Panc1 (cell line): Measurements from ENCODE around the gene HES5. TPM values are rescaled to one million over a fixed set of nuclear protein-coding genes. Genes with fewer than 3 reads are reported as not detected.
A peak's percentile ranks its signal among the peaks of the same experiment; 100 is the strongest.
"Not testable (repeated sequence)": the region's sequence is repeated elsewhere in the genome, so short reads cannot be mapped to it uniquely, and the experiment has no call there.

ENCODE experiments used
- ATAC-seq: fragments of 200-7000 bp; cut with Tn5 transposase; 2 replicates; pipeline ENCODE4 v1.9.1; 2020; ENCODE audit warnings: mild to moderate bottlenecking, moderate library complexity
- Bru-seq: library from RNA; stranded (reverse); fragments of 400-500 nt; gene quantifications from one replicate; lab custom pipeline; 2021; lab: Mats Ljungman, UMichigan
- BruChase-seq, 2 experiments: library from RNA; stranded (reverse); fragments of 400-500 nt; gene quantifications; one replicate each; lab custom pipeline; 2021; lab: Mats Ljungman, UMichigan
- BruUV-seq: library from RNA; stranded (reverse); fragments of 400-500 nt; replicated peaks from 2 replicates; lab custom pipeline; 2021; lab: Mats Ljungman, UMichigan
- CTCF ChIA-PET: fragments of 300-600 bp; sonication (Branson Sonifier 250); formaldehyde crosslinking; loops from one replicate; lab custom pipeline; 2022; ENCODE audit warnings: antibody characterized with exemption; lab: Charles Lee
- POLR2A ChIA-PET: fragments of 300-600 bp; sonication (Branson Sonifier 250); formaldehyde crosslinking; loops from one replicate; lab custom pipeline; 2022; ENCODE audit warnings: antibody characterized with exemption; lab: Charles Lee
- DNase-seq: peaks from one replicate; pipeline ENCODE4 v3.0.0-alpha.2; 2010; ENCODE audit warnings: low read depth, low spot score
- H3K27ac ChIP-seq: 2 replicates; pipeline ENCODE4 v1.5.1; 2011; ENCODE audit warnings: mild to moderate bottlenecking, low read length, inconsistent platforms
- H3K27me3 ChIP-seq: fragments of 200-500 bp; sonication (Bioruptor generic); 2 replicates; pipeline ENCODE4 v1.6.0; 2014; ENCODE audit warnings: low read length, inconsistent platforms; ENCODE audit not compliant: control insufficient read depth, insufficient read depth
- H3K36me3 ChIP-seq: fragments of 200-500 bp; sonication (Bioruptor generic); 2 replicates; pipeline ENCODE4 v1.5.1; 2014; ENCODE audit warnings: inconsistent platforms, mild to moderate bottlenecking, low read length, moderate library complexity; ENCODE audit not compliant: control insufficient read depth, insufficient read depth
- H3K4me1 ChIP-seq: 2 replicates; pipeline ENCODE4 v1.5.1; 2011; ENCODE audit warnings: inconsistent platforms, mild to moderate bottlenecking, low read length, moderate library complexity; ENCODE audit not compliant: control insufficient read depth, insufficient read depth
- H3K4me3 ChIP-seq, 2 experiments: 2 replicates each; pipeline ENCODE4 v1.5.1; 2011 to 2012; ENCODE audit warnings: low read depth in 2 of 2, low read length in 2 of 2, mild to moderate bottlenecking in 2 of 2, inconsistent platforms in 1 of 2, moderate library complexity in 1 of 2
- H3K9me3 ChIP-seq: fragments of 200-500 bp; sonication (Bioruptor generic); 2 replicates; pipeline ENCODE4 v1.5.1; 2014; ENCODE audit warnings: low read depth, mild to moderate bottlenecking, inconsistent platforms, low read length, moderate library complexity; ENCODE audit not compliant: control insufficient read depth, insufficient read depth
- POLR2AphosphoS5 ChIP-seq: IDR thresholded peaks from 2 replicates; pipeline ENCODE4 v1.6.1; 2012; ENCODE audit warnings: mild to moderate bottlenecking, low read depth, low read length, moderate library complexity
- SIN3A ChIP-seq: IDR thresholded peaks from 2 replicates; pipeline ENCODE4 v1.6.1; 2012; ENCODE audit warnings: low read depth, mild to moderate bottlenecking, low read length, moderate library complexity, borderline replicate concordance; ENCODE audit not compliant: insufficient read depth
- TCF7L2 ChIP-seq: IDR thresholded peaks from 2 replicates; pipeline ENCODE4 v1.6.1; 2011; ENCODE audit warnings: mild to moderate bottlenecking, low read depth, low read length, inconsistent platforms
- in situ Hi-C: cut with HindIII; loops from 2 replicates; pipeline ENCODE4 v1.10.0; 2016; ENCODE audit warnings: low sequenced_read_pairs, low pct_unique_long_range_greater_than_20kb
- intact Hi-C: fragments of 100-400 bp; cut with micrococcal nuclease; formaldehyde crosslinking; loops from one replicate; pipeline ENCODE4 v1.10.0; 2022; ENCODE audit not compliant: unreplicated experiment
- long read RNA-seq: library from polyadenylated mRNA; unstranded; transcript quantifications from one replicate; pipeline ENCODE4 v2.0.0, GENCODE V29; 2021; ENCODE audit not compliant: unreplicated experiment
- polyA plus RNA-seq: library from polyadenylated mRNA; unstranded; fragments of >200 nt; gene quantifications from one replicate; pipeline ENCODE4 v1.2.1, GENCODE V29; 2012; ENCODE audit warnings: missing spikeins; ENCODE audit not compliant: insufficient read length
- total RNA-seq: library from RNA; stranded (reverse); gene quantifications from one replicate; pipeline ENCODE4 v1.2.1, GENCODE V29; 2021; ENCODE audit not compliant: unreplicated experiment
- TF ChIP-seq, protein P1 (sequence below), 2 experiments: IDR thresholded peaks; 2 replicates each; pipeline ENCODE4 v1.6.1; 2011 to 2012; ENCODE audit warnings: low read depth in 2 of 2, control low read depth in 1 of 2, low read length in 1 of 2, mild to moderate bottlenecking in 1 of 2, moderate library complexity in 1 of 2; ENCODE audit not compliant: insufficient read depth in 1 of 2
- TF ChIP-seq, protein P2 (sequence below): fragments of 450-650 bp; IDR thresholded peaks from 2 replicates; pipeline ENCODE4 v1.5.1; 2017; ENCODE audit warnings: mild to moderate bottlenecking

HES5 gene, protein sequence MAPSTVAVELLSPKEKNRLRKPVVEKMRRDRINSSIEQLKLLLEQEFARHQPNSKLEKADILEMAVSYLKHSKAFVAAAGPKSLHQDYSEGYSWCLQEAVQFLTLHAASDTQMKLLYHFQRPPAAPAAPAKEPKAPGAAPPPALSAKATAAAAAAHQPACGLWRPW
- total RNA-seq (not detected), Bru-seq, nascent RNA (percentile 15 among the genes with signal in this experiment), BruChase-seq, experiment 1, labeled RNA remaining after a 2-hour chase (percentile 20 among the genes with signal in this experiment), BruChase-seq, experiment 2, labeled RNA remaining after a 6-hour chase (not detected)
- not detected for polyA plus RNA-seq
- long read RNA-seq, result 0 reads

DNA sequence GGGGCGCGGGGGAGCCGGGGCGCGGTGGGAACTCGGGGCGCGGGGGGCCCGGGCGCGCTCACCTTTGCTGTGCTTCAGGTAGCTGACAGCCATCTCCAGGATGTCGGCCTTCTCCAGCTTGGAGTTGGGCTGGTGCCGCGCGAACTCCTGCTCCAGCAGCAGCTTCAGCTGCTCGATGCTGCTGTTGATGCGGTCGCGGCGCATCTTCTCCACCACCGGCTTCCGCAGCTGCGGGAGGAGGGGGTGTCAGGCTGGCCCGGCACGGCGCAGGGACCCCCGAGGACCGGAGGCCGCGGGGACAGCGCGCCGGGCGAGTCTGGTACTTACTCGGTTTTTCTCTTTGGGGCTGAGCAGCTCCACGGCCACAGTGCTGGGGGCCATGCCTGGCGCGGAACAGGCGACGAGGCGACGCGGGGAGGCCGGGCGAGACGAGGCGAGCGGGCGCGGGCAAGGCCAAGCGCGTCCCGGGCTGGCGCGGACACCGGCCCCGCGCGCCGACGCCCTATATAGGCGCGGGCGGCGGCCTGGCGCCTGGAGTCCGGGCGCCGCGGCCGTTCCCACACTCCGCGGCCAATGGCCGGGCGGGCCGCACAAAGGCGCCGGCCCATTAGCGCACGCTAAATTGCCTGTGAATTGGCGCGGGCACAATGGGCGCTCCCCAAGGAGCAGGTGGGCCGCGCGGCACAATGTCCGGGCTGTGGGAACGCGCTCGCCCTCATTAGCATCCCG, at the start of gene HES5:
Gene HES5 (minus strand): TSS at position 480 of the 729 bp plus-strand sequence. CDS start 99 bp downstream, at position 381.
- POLR2A ChIA-PET, result no interaction called here

GRCh38 chr1:2578758-2579118, 48.7 kb upstream of the HES5 start:
- intact Hi-C loops, result no loop called here
- ChIA-PET POLR2A (no interaction called here), CTCF (no interaction called here)
- in situ Hi-C loops, result no loop called here
- peaks cover 4% of the 10 kb centered on the region; the same call in 1 of the 2 replicates for H3K9me3 ChIP-seq
- no peaks in the 10 kb centered on the region for H3K27me3 ChIP-seq
- ATAC-seq, result no peak
- H3K4me3 ChIP-seq, result no peak overlapping the region
- no TSS peak for BruUV-seq
- TF ChIP-seq, protein P1, sequence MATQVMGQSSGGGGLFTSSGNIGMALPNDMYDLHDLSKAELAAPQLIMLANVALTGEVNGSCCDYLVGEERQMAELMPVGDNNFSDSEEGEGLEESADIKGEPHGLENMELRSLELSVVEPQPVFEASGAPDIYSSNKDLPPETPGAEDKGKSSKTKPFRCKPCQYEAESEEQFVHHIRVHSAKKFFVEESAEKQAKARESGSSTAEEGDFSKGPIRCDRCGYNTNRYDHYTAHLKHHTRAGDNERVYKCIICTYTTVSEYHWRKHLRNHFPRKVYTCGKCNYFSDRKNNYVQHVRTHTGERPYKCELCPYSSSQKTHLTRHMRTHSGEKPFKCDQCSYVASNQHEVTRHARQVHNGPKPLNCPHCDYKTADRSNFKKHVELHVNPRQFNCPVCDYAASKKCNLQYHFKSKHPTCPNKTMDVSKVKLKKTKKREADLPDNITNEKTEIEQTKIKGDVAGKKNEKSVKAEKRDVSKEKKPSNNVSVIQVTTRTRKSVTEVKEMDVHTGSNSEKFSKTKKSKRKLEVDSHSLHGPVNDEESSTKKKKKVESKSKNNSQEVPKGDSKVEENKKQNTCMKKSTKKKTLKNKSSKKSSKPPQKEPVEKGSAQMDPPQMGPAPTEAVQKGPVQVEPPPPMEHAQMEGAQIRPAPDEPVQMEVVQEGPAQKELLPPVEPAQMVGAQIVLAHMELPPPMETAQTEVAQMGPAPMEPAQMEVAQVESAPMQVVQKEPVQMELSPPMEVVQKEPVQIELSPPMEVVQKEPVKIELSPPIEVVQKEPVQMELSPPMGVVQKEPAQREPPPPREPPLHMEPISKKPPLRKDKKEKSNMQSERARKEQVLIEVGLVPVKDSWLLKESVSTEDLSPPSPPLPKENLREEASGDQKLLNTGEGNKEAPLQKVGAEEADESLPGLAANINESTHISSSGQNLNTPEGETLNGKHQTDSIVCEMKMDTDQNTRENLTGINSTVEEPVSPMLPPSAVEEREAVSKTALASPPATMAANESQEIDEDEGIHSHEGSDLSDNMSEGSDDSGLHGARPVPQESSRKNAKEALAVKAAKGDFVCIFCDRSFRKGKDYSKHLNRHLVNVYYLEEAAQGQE (IDR thresholded peaks at IDR 0.05; ENCODE audit: insufficient read depth in 1 of 2, low read depth in 2 of 2, low read length in 1 of 2), result no peak
- H3K27ac ChIP-seq, result peak overlapping the region; percentile 3
- no peak for DNase-seq
- H3K4me1 ChIP-seq, result peaks cover 7% of the 10 kb centered on the region
- H3K36me3 ChIP-seq, result no peaks in the 10 kb centered on the region

More for the DNA sequence above, at the start of gene HES5:
- peak within 1 kb of the TSS; percentile 59 for H3K27ac ChIP-seq
- ATAC-seq (no peak), DNase-seq (no peak)
- H3K4me3 ChIP-seq, result peak within 1 kb of the TSS in 1 of 2 experiments; percentile 26; a peak in 1 of 4 replicates
- H3K27me3 ChIP-seq, result no peaks in the 10 kb centered on the region
- CTCF ChIA-PET, result no interaction called here
- in situ Hi-C loops, result no loop called here
- intact Hi-C loops, result no loop called here
- no peaks in the 10 kb centered on the region for H3K9me3 ChIP-seq
- H3K4me1 ChIP-seq, result peaks cover 46% of the 10 kb centered on the region
- no peaks in the 10 kb centered on the region; the same call in 1 of the 2 replicates for H3K36me3 ChIP-seq
- BruUV-seq, result no TSS peak
- TF ChIP-seq, protein P1 (IDR thresholded peaks at IDR 0.05; ENCODE audit: insufficient read depth in 1 of 2, low read depth in 2 of 2, low read length in 1 of 2), result no peak
- no peak for TF ChIP-seq TCF7L2
- no peak for TF ChIP-seq SIN3A
- TF ChIP-seq, protein P2, sequence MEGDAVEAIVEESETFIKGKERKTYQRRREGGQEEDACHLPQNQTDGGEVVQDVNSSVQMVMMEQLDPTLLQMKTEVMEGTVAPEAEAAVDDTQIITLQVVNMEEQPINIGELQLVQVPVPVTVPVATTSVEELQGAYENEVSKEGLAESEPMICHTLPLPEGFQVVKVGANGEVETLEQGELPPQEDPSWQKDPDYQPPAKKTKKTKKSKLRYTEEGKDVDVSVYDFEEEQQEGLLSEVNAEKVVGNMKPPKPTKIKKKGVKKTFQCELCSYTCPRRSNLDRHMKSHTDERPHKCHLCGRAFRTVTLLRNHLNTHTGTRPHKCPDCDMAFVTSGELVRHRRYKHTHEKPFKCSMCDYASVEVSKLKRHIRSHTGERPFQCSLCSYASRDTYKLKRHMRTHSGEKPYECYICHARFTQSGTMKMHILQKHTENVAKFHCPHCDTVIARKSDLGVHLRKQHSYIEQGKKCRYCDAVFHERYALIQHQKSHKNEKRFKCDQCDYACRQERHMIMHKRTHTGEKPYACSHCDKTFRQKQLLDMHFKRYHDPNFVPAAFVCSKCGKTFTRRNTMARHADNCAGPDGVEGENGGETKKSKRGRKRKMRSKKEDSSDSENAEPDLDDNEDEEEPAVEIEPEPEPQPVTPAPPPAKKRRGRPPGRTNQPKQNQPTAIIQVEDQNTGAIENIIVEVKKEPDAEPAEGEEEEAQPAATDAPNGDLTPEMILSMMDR, result no peak
- TF ChIP-seq POLR2AphosphoS5, result no peak

DNA sequence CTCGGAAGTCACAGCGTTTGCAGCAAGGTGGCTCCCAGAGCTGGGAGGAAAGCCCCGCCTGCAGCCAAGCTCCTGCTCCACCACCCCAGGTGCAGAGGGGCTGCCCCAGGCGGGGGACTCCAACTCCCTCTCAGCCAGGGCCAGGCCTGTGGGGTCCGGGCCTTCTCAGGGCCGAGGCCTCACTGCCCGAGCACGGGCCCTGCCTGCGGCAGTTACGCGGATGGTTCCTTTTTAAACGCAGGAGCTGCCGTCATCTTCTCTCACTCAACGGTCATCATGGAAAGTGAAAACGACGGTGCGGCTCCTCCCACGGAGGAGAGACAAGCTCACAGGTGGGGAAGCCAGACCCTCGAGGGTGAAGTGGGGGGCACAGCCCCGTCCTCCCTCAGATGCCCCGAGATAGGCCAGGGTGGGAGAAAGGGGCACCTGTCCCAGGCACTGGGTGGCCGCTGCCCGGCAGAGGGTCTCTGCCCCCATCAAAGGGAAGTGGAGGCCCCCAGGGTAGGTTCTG, 47.6 kb upstream of the HES5 start:
- H3K27ac ChIP-seq, result peak overlapping the region; percentile 62; the same call in 1 of the 2 replicates
- CTCF ChIA-PET, POLR2A ChIA-PET: not testable (repeated sequence)

More for the DNA sequence above, 47.6 kb upstream of the HES5 start:
- ATAC-seq, H3K4me1 ChIP-seq, DNase-seq, H3K36me3 ChIP-seq, intact Hi-C loops, BruUV-seq, H3K4me3 ChIP-seq, H3K9me3 ChIP-seq, in situ Hi-C loops, H3K27me3 ChIP-seq: not testable (repeated sequence)
